DMS114 treated with DMSO at 0.1 percent for 48 hours (cell line): ENCODE results near the gene FSTL4.

Experiments used
- DNase-seq: peaks from one replicate; lab custom pipeline; 2025; ENCODE audit not compliant: unreplicated experiment; lab: John Stamatoyannopoulos, UW

The FSTL4 gene

DNA sequence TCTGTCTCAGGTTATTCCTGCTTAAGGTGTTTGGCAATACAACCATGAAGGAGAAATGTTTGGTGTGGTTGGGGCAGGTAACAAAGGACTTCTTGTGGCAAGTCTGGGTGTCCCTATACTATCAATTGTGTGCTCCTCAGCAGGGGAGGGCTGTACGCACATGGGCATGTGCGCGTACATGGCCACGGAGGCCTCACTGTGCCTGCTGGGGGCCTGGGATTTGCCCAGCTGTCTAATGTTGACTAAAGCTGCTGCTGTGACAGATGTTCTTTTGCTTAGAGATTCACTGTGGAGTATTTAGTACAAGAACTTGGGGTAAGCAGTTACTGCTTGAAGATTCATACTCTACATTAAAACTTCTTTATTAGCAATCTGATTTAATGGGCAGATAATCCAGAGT is 463.0 kb downstream of the FSTL4 start:
- DNase-seq = no peak

GRCh38 chr5:133147815-133148567 is 464.4 kb downstream of the FSTL4 start:
- no peak for DNase-seq

DNA sequence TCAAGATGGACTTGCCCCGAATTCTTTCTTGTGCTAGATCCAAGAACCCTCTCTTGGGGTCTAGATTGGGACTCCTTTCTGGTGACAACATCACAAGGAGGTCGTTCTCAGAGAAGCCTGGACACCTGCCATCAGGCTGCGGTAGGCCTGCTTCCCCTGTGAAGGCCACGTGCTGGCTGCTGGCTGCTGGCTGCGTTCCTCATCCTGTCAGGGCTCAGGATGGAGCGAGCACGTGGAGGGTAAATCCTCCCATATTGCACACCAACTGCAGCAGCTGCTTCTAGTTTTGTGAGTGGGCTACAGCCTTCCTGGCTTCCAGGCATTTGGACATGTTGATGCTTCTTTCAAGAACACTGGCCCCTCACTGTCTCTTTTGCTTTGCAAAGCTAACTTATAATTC is 464.9 kb downstream of the FSTL4 start:
- no peak for DNase-seq
